Activated CD4-positive, alpha-beta T cell treated with anti-CD3 and anti-CD28 coated beads for 4 hours (primary cell): ENCODE results near the gene GALNT5.
"Not testable (repeated sequence)": the region's sequence is repeated elsewhere in the genome, so short reads cannot be mapped to it uniquely, and the experiment has no call there.

ENCODE experiments used
- DNase-seq, 2 donors: peaks; one replicate each; pipeline ENCODE4 v3.0.0-alpha.2; 2020

GALNT5 gene

DNA sequence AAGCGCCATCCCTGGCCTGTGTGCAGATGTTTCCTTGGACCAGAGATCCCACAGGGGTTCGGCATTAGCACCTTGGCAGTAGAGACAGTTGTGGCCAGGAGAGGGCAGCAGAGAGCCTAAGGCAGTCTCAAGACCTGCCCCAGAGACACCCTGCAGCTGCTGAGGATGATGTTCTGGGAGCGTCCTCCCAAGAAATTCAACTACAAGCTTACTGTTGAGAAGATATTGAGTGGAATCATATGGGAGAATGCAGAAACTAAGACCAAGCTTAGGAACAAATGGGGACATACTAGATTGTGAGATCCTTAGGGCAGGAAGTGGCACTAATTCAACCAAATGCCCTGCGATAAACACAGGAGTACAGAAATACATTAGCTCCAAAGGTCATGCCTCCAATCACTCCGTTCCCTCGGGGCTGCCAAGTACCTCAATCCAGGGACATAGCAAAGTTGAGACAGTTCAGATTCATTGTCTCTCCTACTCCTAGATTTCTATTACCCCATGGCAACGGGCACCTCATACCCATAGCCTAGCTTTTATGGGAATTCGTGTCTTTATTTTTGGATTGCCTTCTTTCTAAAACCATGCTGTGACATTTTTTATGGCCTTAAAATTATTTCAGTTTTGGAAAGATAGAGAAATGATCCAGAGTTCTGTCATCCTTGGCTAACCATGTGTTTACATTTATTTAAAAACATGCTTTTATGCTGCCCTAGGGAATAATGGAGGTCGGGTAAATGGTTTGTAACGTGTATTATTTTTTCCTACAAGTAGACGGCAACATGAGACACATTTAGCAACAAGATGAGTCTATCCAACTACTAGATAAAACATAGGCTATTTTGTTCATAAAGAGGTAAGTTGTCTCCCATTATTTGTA lies 70.4 kb downstream of the GALNT5 start:
- DNase-seq, result peak; percentile 86 to 94

DNA sequence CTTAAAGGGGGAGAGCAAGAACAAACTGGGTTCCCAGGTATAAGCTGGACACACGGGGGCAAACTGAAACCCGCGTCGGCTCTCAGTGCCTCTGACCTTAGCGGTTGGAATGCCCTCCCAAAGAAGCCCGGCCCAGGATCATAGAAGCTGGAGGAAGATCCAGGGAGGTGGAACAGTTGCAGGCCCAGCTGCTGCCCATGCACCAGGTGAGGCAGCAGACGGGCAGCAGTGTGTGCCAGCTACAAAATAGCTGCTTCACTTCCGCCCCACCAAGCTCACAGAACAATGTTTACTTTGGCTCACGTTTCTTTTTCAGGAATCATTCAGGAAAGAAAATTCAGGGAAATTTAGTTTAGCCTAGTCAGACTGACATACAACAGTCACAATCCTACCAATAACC lies 72.0 kb downstream of the GALNT5 start:
- no peak for DNase-seq

DNA sequence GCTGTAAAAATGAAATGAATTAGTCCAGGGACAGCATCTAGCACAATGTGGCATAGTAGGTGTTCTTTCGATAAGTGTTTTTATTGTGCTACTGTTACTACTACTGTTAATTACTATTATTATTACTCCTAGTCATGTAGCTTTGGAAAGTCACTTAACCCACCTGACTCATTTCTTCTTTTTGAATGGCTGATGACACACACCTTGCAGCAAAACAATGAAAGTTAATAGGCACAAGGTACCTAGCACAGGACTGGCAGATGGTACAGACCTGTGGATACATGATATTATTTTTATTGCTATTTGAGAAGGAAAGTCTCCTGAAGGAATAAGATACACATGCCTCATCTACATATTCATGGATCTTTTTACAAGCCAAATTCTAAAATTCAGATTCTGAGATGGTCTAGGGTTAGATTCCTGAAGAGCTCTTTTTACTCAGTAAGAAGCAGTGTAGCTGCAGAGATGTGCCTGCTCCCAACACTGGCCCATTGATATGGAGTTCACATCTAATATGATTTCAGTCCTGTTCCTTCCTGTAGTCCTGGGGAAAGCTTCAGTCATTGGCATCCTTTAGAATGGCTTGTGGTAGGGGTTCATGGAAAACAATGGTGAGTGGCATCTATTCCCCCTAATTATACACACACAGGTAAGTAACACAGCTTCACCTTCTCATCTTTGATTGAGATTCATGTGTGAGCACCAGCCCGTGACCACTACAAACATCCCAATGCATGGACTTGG lies 76.0 kb downstream of the GALNT5 start:
- DNase-seq, result no peak

DNA sequence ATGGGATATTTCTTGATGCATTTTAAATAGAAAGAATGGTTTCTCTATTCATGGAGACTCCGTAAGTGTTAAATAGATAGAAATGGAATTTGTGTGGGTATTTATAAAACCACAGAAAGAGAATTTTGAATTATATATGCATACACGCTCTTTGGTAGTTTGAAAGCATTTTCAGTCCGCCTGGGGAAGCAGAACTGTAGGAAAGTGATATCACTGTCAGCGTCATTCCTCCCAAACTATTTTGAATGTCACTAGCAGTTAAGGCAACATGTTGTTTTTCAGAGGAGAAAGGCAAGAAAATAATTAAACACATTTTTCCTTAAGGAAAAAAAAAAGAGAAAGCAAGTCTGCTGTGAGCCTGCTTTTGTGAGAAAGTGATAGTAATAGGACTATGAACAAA lies 76.8 kb downstream of the GALNT5 start:
- no peak for DNase-seq

DNA sequence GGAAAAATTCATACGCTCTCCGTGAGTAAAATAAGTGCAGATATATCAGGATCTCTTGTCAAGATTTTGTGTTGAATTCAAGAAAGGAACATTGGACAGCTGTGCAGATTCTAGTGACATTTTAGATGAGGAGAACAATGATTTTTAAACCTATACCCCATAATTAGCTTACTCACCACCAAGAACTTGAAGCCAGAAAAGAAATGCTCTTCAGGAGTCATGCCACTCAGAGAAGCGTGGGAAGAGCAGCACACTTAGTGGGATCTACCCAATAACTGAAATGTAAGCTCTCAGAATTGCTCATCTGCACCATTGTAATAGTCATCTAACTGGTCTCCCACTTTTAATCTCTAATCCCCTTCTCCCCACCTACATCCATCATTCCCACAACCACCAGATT lies 77.3 kb downstream of the GALNT5 start:
- no peak for DNase-seq

DNA sequence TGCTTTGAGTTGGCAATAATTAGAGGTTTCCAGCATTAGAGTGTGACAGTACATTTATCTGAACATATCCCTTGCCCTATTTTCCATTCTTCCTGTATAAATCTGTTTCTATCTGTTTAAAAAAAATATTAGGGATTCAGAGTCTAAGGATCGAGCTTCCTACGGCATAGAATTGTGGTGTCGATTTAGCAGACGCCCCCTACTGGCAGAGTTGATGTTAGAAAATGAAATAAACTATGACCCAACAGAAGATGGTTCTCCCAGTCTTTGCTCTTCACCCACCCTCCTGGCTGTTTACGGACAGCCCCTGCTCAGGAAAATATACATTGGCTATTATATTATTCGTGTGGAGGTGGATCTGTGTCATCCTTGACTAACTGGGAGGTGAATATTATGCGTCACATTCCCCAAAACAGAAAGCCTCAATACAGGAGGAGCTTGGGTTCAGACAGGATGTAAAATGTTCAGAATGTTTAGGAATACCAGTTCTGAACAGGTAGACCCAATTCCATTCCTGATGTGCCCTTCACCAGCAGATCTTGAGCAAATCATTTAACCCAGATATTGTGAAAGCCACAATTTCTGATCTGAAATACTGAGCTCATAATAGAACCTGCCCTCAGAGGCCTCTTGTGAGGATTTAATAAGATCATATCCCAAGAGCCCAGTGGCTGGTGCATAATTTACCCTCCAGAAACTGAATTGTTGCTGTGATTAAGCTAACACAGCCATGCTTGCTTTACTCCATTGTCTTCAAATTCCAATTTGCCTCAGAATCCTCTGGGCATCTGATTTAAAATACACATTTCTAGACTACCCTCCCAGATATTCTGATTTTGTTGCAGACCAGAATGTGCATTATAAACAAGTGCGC lies 78.9 kb downstream of the GALNT5 start:
- DNase-seq, result peak; percentile 55 to 62

DNA sequence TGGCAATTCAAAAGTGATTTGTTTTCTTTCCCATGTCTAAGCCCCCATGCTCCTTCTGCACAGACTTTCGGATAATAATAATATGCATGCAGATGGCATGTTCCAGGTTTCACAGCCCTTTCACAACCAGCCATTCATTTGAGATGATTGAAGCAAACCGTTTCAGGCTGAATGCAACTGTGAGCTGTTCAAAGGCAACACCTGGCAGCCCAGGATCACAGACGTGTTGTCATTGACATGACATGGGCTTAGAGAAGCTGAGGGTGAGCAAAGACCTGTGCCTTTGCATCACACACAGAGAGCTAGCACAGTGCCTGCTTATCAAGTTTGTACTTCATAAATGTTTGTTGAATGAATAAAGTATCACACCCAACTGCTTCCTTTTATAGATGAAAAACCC lies 80.5 kb downstream of the GALNT5 start:
- no peak for DNase-seq

DNA sequence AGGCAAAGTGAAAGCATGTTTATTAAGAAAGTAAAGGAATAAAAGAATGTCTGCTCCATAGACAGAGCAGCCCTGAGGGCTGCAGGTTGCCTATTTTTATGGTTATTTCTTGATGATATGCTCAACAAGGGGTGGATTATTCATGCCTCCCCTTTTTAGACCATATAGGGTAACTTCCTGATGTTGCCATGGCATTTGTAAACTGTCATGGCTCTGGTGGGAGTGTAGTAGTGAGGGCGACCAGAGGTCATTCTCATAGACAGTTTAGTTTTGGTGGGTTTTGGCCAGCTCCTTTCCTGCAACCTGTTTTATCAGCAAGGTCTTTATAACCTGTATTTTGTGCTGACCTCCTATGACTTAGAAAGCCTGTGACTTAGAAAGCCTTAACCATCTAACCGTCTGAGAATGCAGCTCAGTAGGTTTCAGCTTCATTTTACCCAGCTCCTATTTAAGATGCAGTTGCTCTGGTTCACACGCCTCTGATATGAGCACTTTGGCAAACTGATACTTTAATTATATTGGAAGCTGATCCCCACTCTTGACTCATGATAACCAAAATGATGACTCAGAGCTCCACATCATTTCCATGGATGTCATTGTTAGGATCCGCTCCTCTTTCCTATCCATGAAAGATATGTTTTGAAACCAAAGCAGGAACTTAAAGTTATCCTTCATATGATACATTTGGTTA lies 82.6 kb downstream of the GALNT5 start:
- DNase-seq, result no peak

DNA sequence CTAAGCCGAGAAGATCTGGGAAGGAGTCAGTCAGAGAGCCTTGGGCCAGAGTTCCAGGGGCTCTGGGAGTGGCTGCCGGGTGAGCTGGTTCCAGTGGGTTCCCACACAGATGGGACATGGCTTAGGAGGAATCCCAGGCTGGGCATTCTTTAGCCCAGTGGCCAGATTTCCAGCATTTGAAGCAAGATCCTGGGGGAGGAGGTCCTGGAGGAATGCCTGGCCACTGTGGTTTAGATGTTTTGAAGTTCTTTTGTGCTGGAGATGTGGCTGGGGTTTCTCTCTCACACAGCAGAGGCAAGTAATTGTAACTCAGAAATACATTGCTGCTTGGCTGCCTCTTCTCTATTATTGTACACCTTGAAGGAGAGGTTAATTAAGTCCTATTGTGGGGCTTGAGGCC lies 83.9 kb downstream of the GALNT5 start:
- DNase-seq, result not testable (repeated sequence)

DNA sequence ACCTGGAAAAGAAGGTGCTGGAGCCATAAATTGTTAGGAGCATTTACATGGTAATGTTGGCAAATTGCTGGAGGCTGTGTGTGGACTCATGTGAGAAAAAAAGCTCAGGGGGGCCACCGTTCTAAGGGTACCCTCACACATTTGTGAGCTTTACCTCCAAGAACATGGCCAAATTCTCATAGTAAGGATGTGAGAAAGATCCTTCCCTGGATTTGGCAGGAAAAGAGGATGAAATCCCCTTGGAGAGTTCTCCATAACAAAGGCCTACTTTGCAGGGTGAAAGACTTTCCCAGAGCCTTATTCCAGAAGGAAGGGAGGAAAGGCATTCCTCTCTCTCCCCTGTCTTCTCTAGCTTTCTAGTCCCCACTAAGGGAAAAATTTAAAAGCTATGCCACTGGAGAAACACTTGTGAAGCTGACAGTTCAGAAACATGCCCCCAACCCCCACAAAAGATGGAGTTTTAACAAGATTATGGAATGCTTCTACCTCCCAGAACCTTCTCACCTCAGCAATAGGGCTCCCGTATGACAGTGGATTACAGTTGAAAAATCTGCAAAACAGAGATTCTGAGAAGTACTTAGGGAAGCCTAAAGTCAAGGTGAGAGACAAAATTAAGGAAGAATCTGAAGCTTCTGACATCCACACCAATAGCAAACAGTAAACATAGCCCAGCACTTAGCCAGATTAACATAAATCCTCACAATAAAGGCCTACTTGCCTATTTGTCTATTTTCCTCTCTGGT lies 88.3 kb downstream of the GALNT5 start:
- DNase-seq, result no peak

DNA sequence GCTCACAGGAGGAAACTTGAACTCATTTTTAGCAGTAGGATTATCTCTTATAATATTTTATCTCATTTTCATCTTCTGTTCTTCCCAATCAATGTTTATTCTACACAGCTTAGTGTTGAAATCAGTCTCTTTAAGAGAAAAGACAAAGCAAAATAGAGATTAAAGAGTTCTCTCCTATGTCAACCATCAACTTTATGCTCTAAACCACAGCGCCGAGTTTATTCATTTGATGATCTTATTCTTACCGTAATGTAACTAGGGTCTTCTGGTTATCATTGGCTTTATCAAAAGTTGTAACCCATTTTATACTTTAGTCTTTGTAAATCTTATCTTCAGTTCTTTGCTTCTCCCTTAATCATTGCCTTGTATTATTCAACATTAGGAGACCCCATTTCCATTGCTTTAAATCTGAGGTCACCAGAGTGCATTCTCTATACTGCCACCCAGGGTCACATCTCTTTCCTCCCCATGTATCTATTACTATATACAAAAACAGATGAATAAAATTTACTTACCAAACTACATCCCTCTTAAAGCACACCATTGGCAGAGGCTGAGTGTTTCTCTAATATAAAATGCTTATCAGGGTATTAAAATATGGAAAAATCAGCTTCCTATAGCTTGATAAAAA lies 90.9 kb downstream of the GALNT5 start:
- no peak for DNase-seq

DNA sequence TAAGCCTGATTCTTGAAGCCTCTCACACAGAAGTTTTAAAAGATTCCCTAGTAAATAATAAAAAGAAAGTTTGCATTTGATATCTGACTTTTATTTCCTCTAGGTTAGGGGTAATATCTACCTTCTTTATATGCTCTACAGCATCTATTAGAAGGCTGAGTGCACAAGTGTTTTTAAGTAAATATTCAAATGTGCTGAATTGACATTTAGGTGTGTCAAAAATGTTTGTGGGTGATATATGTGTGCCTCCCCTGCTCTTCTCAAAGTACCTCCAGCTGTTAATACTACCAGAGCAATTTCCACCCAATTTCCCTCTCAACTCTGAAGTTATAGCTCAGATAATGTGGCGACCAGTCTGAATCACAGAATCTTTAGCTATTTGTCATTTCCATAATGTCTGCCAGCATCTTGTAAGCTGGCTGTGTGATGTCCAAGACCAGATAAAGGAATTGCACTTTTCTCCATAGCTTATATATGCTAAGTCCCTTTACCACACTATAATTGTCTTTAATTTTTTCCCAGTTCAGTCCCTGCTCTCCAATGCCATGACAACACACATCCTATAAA lies 92.5 kb downstream of the GALNT5 start:
- DNase-seq, result no peak

DNA sequence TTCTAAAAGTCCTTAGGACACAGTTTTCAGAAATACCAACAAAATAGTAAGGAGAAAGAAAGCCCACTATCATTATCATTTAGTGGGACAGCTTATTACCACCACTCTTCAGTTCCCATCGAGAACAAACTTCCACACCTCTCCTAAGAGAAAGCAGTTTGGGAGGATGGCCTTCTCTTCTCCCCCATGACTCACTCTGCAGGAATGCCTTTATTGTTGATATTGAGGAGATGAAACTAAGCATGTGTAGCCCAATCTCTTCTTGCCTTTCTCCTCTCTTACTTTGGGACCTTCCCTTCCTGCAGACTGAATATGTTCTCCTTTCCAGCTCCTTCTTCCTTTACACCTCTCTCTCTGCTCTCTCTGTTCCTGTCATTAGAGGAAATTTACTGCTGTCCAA lies 98.1 kb downstream of the GALNT5 start:
- no peak for DNase-seq

DNA sequence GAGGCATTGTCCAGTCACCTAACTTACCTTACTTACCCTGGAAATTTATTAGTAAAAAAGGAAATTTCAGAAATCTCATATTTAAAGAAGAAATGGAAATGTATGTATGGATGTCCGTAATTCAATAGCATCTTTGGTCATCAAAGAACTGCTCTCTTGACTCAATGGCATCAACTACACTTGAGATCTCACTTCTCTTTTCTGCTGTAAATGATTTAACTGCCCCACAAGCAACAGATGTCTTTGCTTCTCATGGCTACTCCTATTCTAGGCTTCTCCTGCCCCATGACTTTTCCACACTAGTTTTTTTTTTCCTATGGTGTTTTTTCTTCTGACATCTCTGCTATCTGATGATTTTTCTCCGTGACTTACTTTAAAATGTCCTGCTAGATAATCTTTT lies 102.1 kb downstream of the GALNT5 start:
- DNase-seq, result no peak

DNA sequence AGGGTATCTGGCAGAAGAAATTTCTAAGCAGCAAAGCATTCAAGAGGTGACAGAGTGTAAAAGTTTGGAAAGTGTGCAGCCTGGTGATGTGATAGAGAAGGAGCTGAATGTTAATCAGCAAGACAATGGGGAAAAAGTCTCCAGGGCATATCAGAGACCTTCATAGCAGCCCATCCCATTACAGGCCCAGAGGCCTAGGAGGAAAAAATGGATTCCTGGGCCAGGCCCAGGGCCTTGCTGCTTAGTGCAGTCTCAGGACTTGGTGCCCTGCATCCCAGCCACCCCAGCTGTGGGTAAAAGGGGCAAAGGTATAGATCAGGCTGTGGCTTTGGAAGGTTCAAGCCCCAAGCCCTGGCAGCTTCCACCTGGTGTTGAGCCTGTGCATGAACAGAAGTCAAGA lies 104.0 kb downstream of the GALNT5 start:
- no peak for DNase-seq

DNA sequence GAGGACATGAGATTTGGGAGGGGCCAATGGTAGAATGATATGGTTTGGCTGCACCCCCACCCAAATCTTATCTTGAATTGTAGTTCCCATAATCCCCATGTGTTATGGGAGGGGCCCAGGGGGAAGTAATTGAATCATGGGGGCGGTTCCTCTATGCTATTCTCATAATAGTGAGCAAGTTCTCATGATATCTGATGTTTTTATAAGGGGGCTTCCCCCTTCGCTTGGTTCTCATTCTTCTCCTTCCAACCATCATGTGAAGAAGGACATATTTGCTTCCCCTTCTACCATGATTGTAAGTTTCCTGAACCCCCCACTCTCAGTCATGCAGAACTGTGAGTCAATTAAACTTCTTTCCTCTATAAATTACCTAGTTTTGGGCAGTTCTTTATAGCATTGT lies 105.1 kb downstream of the GALNT5 start:
- no peak for DNase-seq

DNA sequence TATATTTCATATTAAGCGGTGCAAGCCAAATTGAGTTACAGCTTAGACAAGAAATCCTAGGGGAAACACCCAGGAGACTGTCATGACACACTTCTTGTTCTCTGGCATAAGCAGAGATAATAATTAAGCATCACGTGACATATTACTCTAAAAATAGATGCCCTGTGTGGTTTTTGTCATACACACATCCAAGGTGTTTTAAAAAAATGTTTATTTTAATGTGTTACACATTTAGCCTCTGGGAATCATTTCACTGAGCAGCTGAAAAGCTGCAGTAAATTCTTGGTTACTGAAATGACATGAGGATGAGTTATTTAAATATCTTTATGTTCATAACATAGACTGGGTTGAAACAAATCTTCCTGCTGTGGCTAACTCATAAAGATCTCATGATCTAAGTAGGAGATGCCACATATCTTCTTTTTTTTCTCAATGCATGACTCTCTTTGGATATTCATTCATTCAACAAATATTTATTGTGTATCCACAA lies 106.2 kb downstream of the GALNT5 start:
- DNase-seq, result no peak
